Colonic mucosa (tissue), 4 donors: ENCODE results near the gene ELL. TPM values are rescaled to one million over a fixed set of nuclear protein-coding genes. Genes with fewer than 3 reads are reported as not detected.

ENCODE experiments used
- DNase-seq: peaks from one replicate; pipeline ENCODE4 v3.0.0-alpha.2; 2020
- H3K27ac ChIP-seq: fragments of 200-600 bp; one replicate; pipeline ENCODE4 v1.8.0; 2021
- H3K27me3 ChIP-seq: fragments of 200-600 bp; one replicate; pipeline ENCODE4 v1.8.0; 2021
- H3K36me3 ChIP-seq: fragments of 200-600 bp; one replicate; pipeline ENCODE4 v1.8.0; 2021
- H3K4me1 ChIP-seq: fragments of 200-600 bp; one replicate; pipeline ENCODE4 v1.8.0; 2021; ENCODE audit warnings: mild to moderate bottlenecking
- H3K4me3 ChIP-seq: fragments of 200-600 bp; one replicate; pipeline ENCODE4 v1.8.0; 2021
- H3K9ac ChIP-seq, 2 donors: one replicate each; pipeline ENCODE4 v1.7.0; 2013; ENCODE audit warnings: control low read depth in 2 of 2, low read depth in 2 of 2, low read length in 2 of 2
- H3K9me3 ChIP-seq: fragments of 200-600 bp; one replicate; pipeline ENCODE4 v1.8.0; 2021
- intact Hi-C: fragments of 100-400 bp; cut with DNase I; formaldehyde crosslinking; loops from one replicate; pipeline ENCODE4 v1.14.1; 2022
- total RNA-seq, 2 donors: library from RNA; stranded (reverse); fragmentation: NEBNext Ultra II Directional in 1 of 2; extraction: Animal tissue kit (Norgen Biotek cat#: 25700) in 1 of 2; gene quantifications; one replicate each; pipeline ENCODE4 v1.2.1, GENCODE V29; 2021
- TF ChIP-seq, protein P1 (sequence below): fragments of 200-600 bp; IDR thresholded peaks from one replicate; pipeline ENCODE4 v1.8.0; 2022; ENCODE audit warnings: antibody characterized with exemption, mild to moderate bottlenecking
- donor health status: healthy.
- donor health status: DM: no; HTN: no; CAD: no.
- donor health status: DM: no; HTN: no; CAD: no.

Gene ELL
- 10 to 100 TPM; 16.3 to 18.6 TPM for total RNA-seq

DNA sequence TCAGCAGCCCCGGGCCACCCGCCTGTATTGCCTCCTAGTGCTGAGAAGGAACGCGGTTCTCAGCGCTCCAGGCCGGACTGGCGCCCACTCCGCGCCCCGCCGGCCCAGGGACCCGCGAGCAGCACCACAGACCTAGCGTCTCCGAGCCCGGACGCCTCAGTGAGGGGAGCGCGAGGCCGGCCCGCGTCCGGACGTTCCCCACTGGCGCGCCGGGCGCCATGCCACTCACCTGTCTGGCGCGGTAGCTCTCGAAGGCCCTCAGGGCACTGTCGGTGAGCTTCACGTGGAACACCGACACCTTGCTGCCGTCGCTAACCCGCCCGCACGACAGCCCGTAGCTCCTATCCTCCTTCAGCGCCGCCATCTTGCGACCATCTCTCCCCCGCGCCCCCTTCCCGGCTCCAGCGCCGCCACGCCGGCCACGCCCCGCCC is at the start of gene ELL:
Gene ELL (minus strand): TSS at position 379 of the 432 bp plus-strand sequence. CDS start 15 bp downstream, at position 364.
- peaks cover 7% of the 10 kb centered on the region for H3K4me1 ChIP-seq
- H3K9ac ChIP-seq, result peak within 1 kb of the TSS; percentile 88 to 100
- H3K36me3 ChIP-seq, result no peaks in the 10 kb centered on the region
- H3K9me3 ChIP-seq, result no peaks in the 10 kb centered on the region
- intact Hi-C loops, result no loop called here
- H3K27ac ChIP-seq, result peak within 1 kb of the TSS; percentile 95
- TF ChIP-seq, protein P1, sequence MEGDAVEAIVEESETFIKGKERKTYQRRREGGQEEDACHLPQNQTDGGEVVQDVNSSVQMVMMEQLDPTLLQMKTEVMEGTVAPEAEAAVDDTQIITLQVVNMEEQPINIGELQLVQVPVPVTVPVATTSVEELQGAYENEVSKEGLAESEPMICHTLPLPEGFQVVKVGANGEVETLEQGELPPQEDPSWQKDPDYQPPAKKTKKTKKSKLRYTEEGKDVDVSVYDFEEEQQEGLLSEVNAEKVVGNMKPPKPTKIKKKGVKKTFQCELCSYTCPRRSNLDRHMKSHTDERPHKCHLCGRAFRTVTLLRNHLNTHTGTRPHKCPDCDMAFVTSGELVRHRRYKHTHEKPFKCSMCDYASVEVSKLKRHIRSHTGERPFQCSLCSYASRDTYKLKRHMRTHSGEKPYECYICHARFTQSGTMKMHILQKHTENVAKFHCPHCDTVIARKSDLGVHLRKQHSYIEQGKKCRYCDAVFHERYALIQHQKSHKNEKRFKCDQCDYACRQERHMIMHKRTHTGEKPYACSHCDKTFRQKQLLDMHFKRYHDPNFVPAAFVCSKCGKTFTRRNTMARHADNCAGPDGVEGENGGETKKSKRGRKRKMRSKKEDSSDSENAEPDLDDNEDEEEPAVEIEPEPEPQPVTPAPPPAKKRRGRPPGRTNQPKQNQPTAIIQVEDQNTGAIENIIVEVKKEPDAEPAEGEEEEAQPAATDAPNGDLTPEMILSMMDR, result no peak
- DNase-seq, result no peak
- H3K27me3 ChIP-seq, result no peaks in the 10 kb centered on the region
- H3K4me3 ChIP-seq, result peak within 1 kb of the TSS; percentile 100

DNA sequence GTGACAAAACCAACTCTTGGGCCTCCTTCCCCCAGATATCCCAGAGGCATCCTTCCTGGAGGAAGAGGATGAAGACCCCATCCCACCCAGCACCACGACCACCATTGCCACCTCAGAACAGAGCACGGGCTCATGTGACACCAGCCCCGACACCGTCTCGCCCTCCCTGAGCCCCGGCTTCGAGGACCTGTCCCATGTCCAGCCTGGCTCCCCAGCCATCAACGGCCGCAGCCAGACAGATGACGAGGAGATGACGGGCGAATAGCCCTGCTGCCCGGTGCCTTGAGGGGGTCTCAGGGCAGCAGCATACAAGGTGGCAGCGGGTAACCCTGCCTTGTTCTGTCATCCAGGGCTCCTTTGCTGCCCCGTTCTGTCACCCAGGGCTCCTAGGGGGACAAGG is 46.5 kb upstream of the ELL start:
- no peak overlapping the region for H3K4me3 ChIP-seq
- TF ChIP-seq, protein P1, result no peak
- H3K9me3 ChIP-seq, result no peaks in the 10 kb centered on the region
- peaks cover 10% of the 10 kb centered on the region for H3K4me1 ChIP-seq
- H3K9ac ChIP-seq, result no peak overlapping the region
- DNase-seq, result no peak
- no peaks in the 10 kb centered on the region for H3K27me3 ChIP-seq
- H3K36me3 ChIP-seq, result peaks cover 16% of the 10 kb centered on the region
- no peak overlapping the region for H3K27ac ChIP-seq
- intact Hi-C loops, result loop anchor here (10.0 kb wide), 1 partner anchor 114 kb away; no protein-coding TSS in a partner anchor

DNA sequence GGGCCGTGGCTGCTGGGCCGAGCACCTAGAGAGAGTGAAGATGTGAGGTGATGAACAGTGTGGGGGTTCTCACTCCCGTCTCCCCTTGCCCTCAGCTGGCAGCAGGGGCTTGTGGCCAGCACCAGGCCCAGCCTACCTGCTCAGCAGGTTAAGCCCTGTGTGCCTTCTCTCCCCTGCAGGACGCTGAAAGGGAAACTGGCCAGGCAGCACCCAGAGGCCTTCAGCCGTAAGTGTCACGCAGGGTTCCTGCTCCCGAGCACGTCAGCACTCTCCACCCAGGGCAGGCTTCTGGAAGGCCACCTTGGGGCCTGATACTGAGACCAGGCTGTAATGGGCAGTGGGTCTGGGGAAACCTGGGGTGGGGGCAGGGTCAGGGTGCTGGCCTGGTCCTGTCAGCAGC is 45.1 kb upstream of the ELL start:
- no peak overlapping the region for H3K27ac ChIP-seq
- no peak for DNase-seq
- peaks cover 16% of the 10 kb centered on the region for H3K36me3 ChIP-seq
- no peak overlapping the region for H3K4me3 ChIP-seq
- no peaks in the 10 kb centered on the region for H3K4me1 ChIP-seq
- H3K27me3 ChIP-seq, result no peaks in the 10 kb centered on the region
- TF ChIP-seq, protein P1, result no peak
- intact Hi-C loops, result loop anchor here (10.0 kb wide), 1 partner anchor 112 kb away; no protein-coding TSS in a partner anchor
- H3K9me3 ChIP-seq, result no peaks in the 10 kb centered on the region
- H3K9ac ChIP-seq, result no peak overlapping the region

DNA sequence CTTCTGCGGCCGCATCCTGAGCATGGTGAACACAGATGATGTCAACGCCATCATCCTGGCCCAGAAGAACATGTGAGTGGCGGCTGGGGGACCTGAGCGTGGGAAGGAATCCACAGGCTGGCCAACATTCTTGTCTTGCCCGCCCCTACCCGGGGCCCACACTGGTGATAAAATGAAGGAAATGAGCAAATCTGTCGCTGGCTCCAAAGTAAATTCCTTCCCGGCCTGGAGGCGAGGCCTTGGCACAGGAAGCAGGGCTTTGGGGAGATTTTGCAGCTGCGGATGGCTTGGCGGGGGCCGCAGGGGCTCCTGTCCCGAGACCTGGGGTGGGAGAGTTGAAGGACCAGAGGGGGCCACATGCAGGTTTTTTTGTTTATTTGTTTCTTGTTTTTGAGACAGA is 40.2 kb upstream of the ELL start:
- TF ChIP-seq, protein P1, result no peak
- intact Hi-C loops, result loop anchor here (10.0 kb wide), 1 partner anchor 107 kb away; no protein-coding TSS in a partner anchor
- DNase-seq, result no peak
- peaks cover 3% of the 10 kb centered on the region for H3K4me1 ChIP-seq
- no peaks in the 10 kb centered on the region for H3K9me3 ChIP-seq
- no peak overlapping the region for H3K9ac ChIP-seq
- H3K36me3 ChIP-seq, result peaks cover 16% of the 10 kb centered on the region
- no peaks in the 10 kb centered on the region for H3K27me3 ChIP-seq
- H3K4me3 ChIP-seq, result no peak overlapping the region
- no peak overlapping the region for H3K27ac ChIP-seq

DNA sequence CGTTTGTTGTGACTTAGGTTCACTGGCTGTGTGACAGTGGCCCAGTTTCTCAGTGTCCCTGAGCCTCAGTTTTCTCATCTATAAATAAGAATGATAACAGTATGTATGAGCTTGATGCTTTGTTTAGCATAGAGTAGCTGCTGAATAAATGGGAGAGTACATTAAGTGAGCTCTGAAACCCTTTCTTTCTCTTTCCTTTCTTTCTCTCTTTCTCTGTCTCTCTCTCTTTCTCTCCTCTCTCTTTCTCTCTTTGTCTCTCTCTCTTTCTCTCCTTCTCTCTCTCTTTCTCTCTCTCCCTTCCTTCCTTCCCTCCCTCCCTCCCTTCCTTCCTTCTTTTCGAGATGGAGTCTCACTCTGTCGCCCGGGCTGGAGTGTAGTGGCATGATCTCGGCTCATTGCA is 37.8 kb upstream of the ELL start:
- no peak overlapping the region for H3K4me3 ChIP-seq
- intact Hi-C loops, result loop anchor here (10.0 kb wide), 1 partner anchor 105 kb away; no protein-coding TSS in a partner anchor
- H3K27ac ChIP-seq, result no peak overlapping the region
- H3K9ac ChIP-seq, result no peak overlapping the region
- no peaks in the 10 kb centered on the region for H3K27me3 ChIP-seq
- H3K4me1 ChIP-seq, result peaks cover 3% of the 10 kb centered on the region
- H3K36me3 ChIP-seq, result peaks cover 5% of the 10 kb centered on the region
- H3K9me3 ChIP-seq, result no peaks in the 10 kb centered on the region
- no peak for DNase-seq
- TF ChIP-seq, protein P1, result no peak
